ENCODE measurements around the gene CAP1.

- no peak for TF ChIP-seq REST (IDR thresholded peaks at IDR 0.05; ENCODE audit: low read depth, low read length)
- TF ChIP-seq USF2 (IDR thresholded peaks at IDR 0.05; ENCODE audit: borderline replicate concordance, low read depth, low read length): no peak
- no peak for TF ChIP-seq SIN3A (IDR thresholded peaks at IDR 0.05; ENCODE audit: borderline replicate concordance, low read depth, low read length)
- TF ChIP-seq RAD21 (IDR thresholded peaks at IDR 0.05; ENCODE audit: low read length): no peak
Measured at GRCh38 chr1:40107290-40107959, 66.9 kb downstream of the CAP1 start.

All from SK-N-SH (cell line).